GM23338 (cell line): ENCODE data around the gene OR2L3. TPM values are rescaled to one million over a fixed set of nuclear protein-coding genes. Genes with fewer than 3 reads are reported as not detected.

ENCODE experiments used
- ATAC-seq: fragments of 200-7000 bp; cut with Tn5 transposase; 3 replicates; pipeline ENCODE4 v1.9.1; 2020
- DNase-seq: peaks from one replicate; pipeline ENCODE4 v3.0.0-alpha.2; 2015; ENCODE audit warnings: low spot score
- H2AFZ ChIP-seq: fragments of 200-600 bp; sonication (generic); 2 replicates; pipeline ENCODE4 v1.8.0; 2016; ENCODE audit warnings: antibody characterized with exemption, mild to moderate bottlenecking, moderate library complexity
- H3F3A ChIP-seq: fragments of 200-600 bp; sonication (generic); replicated peaks from 2 replicates; pipeline ENCODE4 v1.8.0; 2017; ENCODE audit warnings: antibody characterized with exemption, mixed run types, low read depth
- H3K27ac ChIP-seq: fragments of 200-600 bp; sonication (generic); 2 replicates; pipeline ENCODE4 v1.6.1; 2016; ENCODE audit warnings: low read depth
- H3K27me3 ChIP-seq: fragments of 200-600 bp; sonication (generic); 2 replicates; pipeline ENCODE4 v1.8.0; 2016; ENCODE audit warnings: mild to moderate bottlenecking, mixed run types, moderate library complexity; ENCODE audit not compliant: insufficient read depth
- H3K36me3 ChIP-seq: fragments of 200-600 bp; sonication (generic); 2 replicates; pipeline ENCODE4 v1.8.0; 2016; ENCODE audit warnings: mild to moderate bottlenecking; ENCODE audit not compliant: insufficient read depth
- H3K4me1 ChIP-seq: fragments of 200-600 bp; sonication (generic); 2 replicates; pipeline ENCODE4 v1.8.0; 2016; ENCODE audit warnings: mild to moderate bottlenecking, moderate library complexity; ENCODE audit not compliant: insufficient read depth
- H3K4me2 ChIP-seq: fragments of 200-600 bp; sonication (generic); 2 replicates; pipeline ENCODE4 v1.7.1; 2017; ENCODE audit warnings: mixed run types
- H3K4me3 ChIP-seq: fragments of 200-600 bp; sonication (generic); 2 replicates; pipeline ENCODE4 v1.6.1; 2016; ENCODE audit warnings: mixed run types
- H3K79me2 ChIP-seq: fragments of 200-600 bp; sonication (generic); replicated peaks from 2 replicates; pipeline ENCODE4 v1.8.0; 2017; ENCODE audit warnings: mild to moderate bottlenecking; ENCODE audit not compliant: insufficient read depth
- H3K9me2 ChIP-seq: fragments of 200-600 bp; sonication (generic); 2 replicates; pipeline ENCODE4 v1.8.0; 2017; ENCODE audit not compliant: insufficient read depth
- H4K20me1 ChIP-seq: fragments of 200-600 bp; sonication (generic); replicated peaks from 2 replicates; pipeline ENCODE4 v1.8.0; 2017; ENCODE audit warnings: mild to moderate bottlenecking; ENCODE audit not compliant: insufficient read depth
- H3K27ac Mint-ChIP-seq: 2 replicates; pipeline ENCODE4 v1.8.0; 2020; ENCODE audit warnings: inconsistent platforms, mild to moderate bottlenecking, moderate library complexity, mixed read lengths
- H3K27me3 Mint-ChIP-seq: 3 replicates; pipeline ENCODE4 v1.8.0; 2022; ENCODE audit warnings: low read depth, mild to moderate bottlenecking, moderate library complexity, mixed read lengths, inconsistent platforms; ENCODE audit not compliant: insufficient read depth, poor library complexity
- H3K36me3 Mint-ChIP-seq: 3 replicates; pipeline ENCODE4 v1.8.0; 2021; ENCODE audit warnings: low read depth, mild to moderate bottlenecking, inconsistent platforms, moderate library complexity, mixed read lengths
- H3K4me1 Mint-ChIP-seq: 3 replicates; pipeline ENCODE4 v1.8.0; 2020; ENCODE audit warnings: mild to moderate bottlenecking, inconsistent platforms, mixed read lengths
- H3K4me3 Mint-ChIP-seq: 3 replicates; pipeline ENCODE4 v1.8.0; 2021; ENCODE audit warnings: moderate library complexity, mild to moderate bottlenecking, inconsistent platforms, mixed read lengths
- H3K9me3 Mint-ChIP-seq: 3 replicates; pipeline ENCODE4 v1.8.0; 2020; ENCODE audit warnings: moderate library complexity, mild to moderate bottlenecking, inconsistent platforms, mixed read lengths
- CREB1 ChIP-seq: fragments of 250-450 bp; sonication (Bioruptor Pico); IDR thresholded peaks from 2 replicates; pipeline ENCODE4 v1.5.0; 2020; ENCODE audit warnings: low read depth, mild to moderate bottlenecking, moderate library complexity
- CTCF ChIP-seq, 2 experiments: fragments of 200-600 bp in 1 of 2; sonication (generic) in 1 of 2; conservative IDR thresholded peaks; 2 replicates each; pipeline versions ENCODE4 v1.5.1 to v1.6.1; 2016 to 2017; ENCODE audit warnings: antibody characterized with exemption in 2 of 2, low read depth in 2 of 2, mild to moderate bottlenecking in 2 of 2, moderate library complexity in 1 of 2
- EZH2 ChIP-seq: fragments of 200-600 bp; sonication (generic); IDR thresholded peaks from one replicate; pipeline ENCODE4 v1.8.0; 2017; ENCODE audit warnings: antibody characterized with exemption, mild to moderate bottlenecking, low read depth; ENCODE audit not compliant: unreplicated experiment
- EZH2phosphoT487 ChIP-seq: fragments of 200-600 bp; sonication (generic); IDR thresholded peaks from one replicate; pipeline ENCODE4 v1.8.1; 2018; ENCODE audit warnings: antibody characterized with exemption; ENCODE audit not compliant: unreplicated experiment
- JUNB ChIP-seq: IDR thresholded peaks from one replicate; pipeline ENCODE4 v1.6.1; 2016; ENCODE audit warnings: antibody characterized with exemption; ENCODE audit not compliant: unreplicated experiment
- NANOG ChIP-seq: IDR thresholded peaks from 2 replicates; pipeline ENCODE4 v1.6.1; 2016; ENCODE audit warnings: antibody characterized with exemption, borderline replicate concordance
- POLR2AphosphoS5 ChIP-seq: IDR thresholded peaks from 2 replicates; pipeline ENCODE4 v1.6.1; 2016; ENCODE audit warnings: antibody characterized with exemption, low read depth
- REST ChIP-seq: IDR thresholded peaks from one replicate; pipeline ENCODE4 v1.6.1; 2018; ENCODE audit warnings: antibody characterized with exemption; ENCODE audit not compliant: unreplicated experiment
- STAT1 ChIP-seq: IDR thresholded peaks from one replicate; pipeline ENCODE4 v1.6.1; 2016; ENCODE audit warnings: antibody characterized with exemption; ENCODE audit not compliant: unreplicated experiment
- ZNF114 ChIP-seq: fragments of 250-450 bp; sonication (Bioruptor Pico); IDR thresholded peaks from 2 replicates; pipeline ENCODE4 v1.5.0; 2020; ENCODE audit warnings: mild to moderate bottlenecking, moderate library complexity
- ZNF331 ChIP-seq: fragments of 250-450 bp; sonication (Bioruptor Pico); IDR thresholded peaks from 2 replicates; pipeline ENCODE4 v1.5.0; 2020; ENCODE audit warnings: low read depth, mild to moderate bottlenecking, moderate library complexity
- ZNF462 ChIP-seq: fragments of 250-450 bp; sonication (Bioruptor Pico); IDR thresholded peaks from 2 replicates; pipeline ENCODE4 v1.5.0; 2020; ENCODE audit warnings: mild to moderate bottlenecking, moderate library complexity
- polyA plus RNA-seq: library from polyadenylated mRNA; unstranded; fragments of >200 nt; fragmentation: Nextera tagmentation; extraction: Ambion mirVana; gene quantifications from 2 replicates; pipeline ENCODE4 v1.2.1, GENCODE V29; 2016
- total RNA-seq: library from RNA; depleted of rRNA; stranded (reverse); fragments of >200 nt; shearing (Covaris generic); gene quantifications from 2 replicates; pipeline ENCODE4 v1.2.3, GENCODE V29; 2014
- TF ChIP-seq, protein P1 (sequence below): IDR thresholded peaks from 2 replicates; pipeline ENCODE4 v1.6.1; 2016; ENCODE audit warnings: antibody characterized with exemption

Gene OR2L3
- total and polyA plus RNA-seq, 2 experiments from 2014 or later, result not detected

DNA sequence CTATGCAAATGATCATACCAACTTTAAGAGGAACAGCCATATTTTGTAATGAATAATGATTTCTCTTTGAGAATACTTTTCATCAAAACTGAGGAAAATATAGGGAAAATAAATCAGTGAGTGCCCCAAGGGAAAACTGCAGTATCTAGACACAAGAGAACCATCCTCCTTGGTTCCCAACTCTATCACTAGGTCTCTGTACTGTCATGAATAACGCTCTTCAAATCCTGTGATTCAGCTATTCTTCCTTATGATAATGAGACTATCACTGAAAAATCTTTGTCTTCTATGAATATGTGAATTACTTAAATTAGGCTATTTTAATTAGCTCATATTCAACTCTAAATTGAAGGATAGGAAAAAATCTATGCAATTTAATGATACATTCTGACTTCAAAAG lies 30.8 kb upstream of the OR2L3 start:
- no peak overlapping the region for H3K4me3 Mint-ChIP-seq
- TF ChIP-seq EZH2 (no peak), EZH2phosphoT487 (no peak), POLR2AphosphoS5 (no peak), STAT1 (no peak), ZNF114 (CRISPR knock-in tag) (no peak), ZNF331 (CRISPR knock-in tag) (no peak), NANOG (no peak), REST (no peak), CREB1 (CRISPR knock-in tag) (no peak), JUNB (no peak), ZNF462 (CRISPR knock-in tag) (no peak), CTCF (conservative IDR thresholded peaks at IDR 0.05; ENCODE audit: low read depth in 2 of 2) (no peak)
- TF ChIP-seq, protein P1, sequence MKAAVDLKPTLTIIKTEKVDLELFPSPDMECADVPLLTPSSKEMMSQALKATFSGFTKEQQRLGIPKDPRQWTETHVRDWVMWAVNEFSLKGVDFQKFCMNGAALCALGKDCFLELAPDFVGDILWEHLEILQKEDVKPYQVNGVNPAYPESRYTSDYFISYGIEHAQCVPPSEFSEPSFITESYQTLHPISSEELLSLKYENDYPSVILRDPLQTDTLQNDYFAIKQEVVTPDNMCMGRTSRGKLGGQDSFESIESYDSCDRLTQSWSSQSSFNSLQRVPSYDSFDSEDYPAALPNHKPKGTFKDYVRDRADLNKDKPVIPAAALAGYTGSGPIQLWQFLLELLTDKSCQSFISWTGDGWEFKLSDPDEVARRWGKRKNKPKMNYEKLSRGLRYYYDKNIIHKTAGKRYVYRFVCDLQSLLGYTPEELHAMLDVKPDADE, result no peak
- peaks cover 8% of the 10 kb centered on the region; the same call in 2 of the 3 replicates for H3K36me3 Mint-ChIP-seq
- Histone ChIP-seq H3K4me2 (no peak overlapping the region), H3K27ac (no peak overlapping the region), H3K4me3 (no peak overlapping the region), H3K36me3 (no peaks in the 10 kb centered on the region), H2AFZ (no peak overlapping the region), H3K4me1 (no peaks in the 10 kb centered on the region), H3K9me2 (no peaks in the 10 kb centered on the region), H4K20me1 (no peaks in the 10 kb centered on the region), H3K79me2 (no peaks in the 10 kb centered on the region), H3F3A (no peaks in the 10 kb centered on the region), H3K27me3 (no peaks in the 10 kb centered on the region)
- H3K9me3 Mint-ChIP-seq, result peaks cover 76% of the 10 kb centered on the region
- H3K27me3 Mint-ChIP-seq, result peaks cover 2% of the 10 kb centered on the region
- DNase-seq (no peak), ATAC-seq (no peak)
- H3K27ac Mint-ChIP-seq, result no peak overlapping the region
- H3K4me1 Mint-ChIP-seq, result no peaks in the 10 kb centered on the region
